ENCODE measurements around the gene SLC38A1.

- TF ChIP-seq, protein P1, sequence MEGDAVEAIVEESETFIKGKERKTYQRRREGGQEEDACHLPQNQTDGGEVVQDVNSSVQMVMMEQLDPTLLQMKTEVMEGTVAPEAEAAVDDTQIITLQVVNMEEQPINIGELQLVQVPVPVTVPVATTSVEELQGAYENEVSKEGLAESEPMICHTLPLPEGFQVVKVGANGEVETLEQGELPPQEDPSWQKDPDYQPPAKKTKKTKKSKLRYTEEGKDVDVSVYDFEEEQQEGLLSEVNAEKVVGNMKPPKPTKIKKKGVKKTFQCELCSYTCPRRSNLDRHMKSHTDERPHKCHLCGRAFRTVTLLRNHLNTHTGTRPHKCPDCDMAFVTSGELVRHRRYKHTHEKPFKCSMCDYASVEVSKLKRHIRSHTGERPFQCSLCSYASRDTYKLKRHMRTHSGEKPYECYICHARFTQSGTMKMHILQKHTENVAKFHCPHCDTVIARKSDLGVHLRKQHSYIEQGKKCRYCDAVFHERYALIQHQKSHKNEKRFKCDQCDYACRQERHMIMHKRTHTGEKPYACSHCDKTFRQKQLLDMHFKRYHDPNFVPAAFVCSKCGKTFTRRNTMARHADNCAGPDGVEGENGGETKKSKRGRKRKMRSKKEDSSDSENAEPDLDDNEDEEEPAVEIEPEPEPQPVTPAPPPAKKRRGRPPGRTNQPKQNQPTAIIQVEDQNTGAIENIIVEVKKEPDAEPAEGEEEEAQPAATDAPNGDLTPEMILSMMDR (conservative IDR thresholded peaks at IDR 0.05; ENCODE audit: low read length): peak; percentile 92
- TF ChIP-seq EZH2phosphoT487 (IDR thresholded peaks at IDR 0.05; ENCODE audit: borderline replicate concordance, low read depth, low read length): no peak
These were observed 34.3 kb upstream of the SLC38A1 start for GRCh38 chr12:46303039-46303666.

Data from OCI-LY7 (cell line).